CD14-positive monocyte (primary cell): ENCODE data around the gene PALM2AKAP2. TPM values are rescaled to one million over a fixed set of nuclear protein-coding genes. Genes with fewer than 3 reads are reported as not detected.

Experiments used
- DNase-seq, 3 donors: peaks; one replicate each; pipeline ENCODE4 v3.0.0-alpha.2; 2011 to 2022
- H2AFZ ChIP-seq: 2 replicates; pipeline ENCODE4 v1.6.0; 2012; ENCODE audit warnings: mild to moderate bottlenecking, low read depth, low read length, inconsistent platforms; ENCODE audit not compliant: insufficient read depth, poor library complexity, severe bottlenecking
- H3K27ac ChIP-seq, 2 donors: 1 replicate in 1 of 2; 2 replicates in 1 of 2; pipeline ENCODE4 v1.5.1; 2012 to 2013; ENCODE audit warnings: low read length in 2 of 2, control low read depth in 1 of 2, inconsistent platforms in 1 of 2, low read depth in 1 of 2, mild to moderate bottlenecking in 1 of 2
- H3K27me3 ChIP-seq, 2 donors: one replicate each; pipeline versions ENCODE4 v1.6.0 to v1.6.1; 2011 to 2013; ENCODE audit warnings: low read length in 2 of 2; ENCODE audit not compliant: control insufficient read depth in 2 of 2, insufficient read depth in 2 of 2
- H3K36me3 ChIP-seq, 2 donors: replicated peaks in 1 of 2; 1 replicate in 1 of 2; 2 replicates in 1 of 2; pipeline versions ENCODE4 v1.5.1 to v1.6.1; 2012 to 2013; ENCODE audit warnings: low read length in 2 of 2, control low read depth in 1 of 2, inconsistent platforms in 1 of 2, mild to moderate bottlenecking in 1 of 2; ENCODE audit not compliant: insufficient read depth in 2 of 2, control insufficient read depth in 1 of 2
- H3K4me1 ChIP-seq, 2 donors: 1 replicate in 1 of 2; 2 replicates in 1 of 2; pipeline versions ENCODE4 v1.5.1 to v1.6.1; 2012 to 2013; ENCODE audit warnings: low read length in 2 of 2, control low read depth in 1 of 2, inconsistent platforms in 1 of 2, mild to moderate bottlenecking in 1 of 2, moderate library complexity in 1 of 2; ENCODE audit not compliant: insufficient read depth in 2 of 2, control insufficient read depth in 1 of 2
- H3K4me2 ChIP-seq: replicated peaks from 2 replicates; pipeline ENCODE3; 2012; ENCODE audit warnings: low read length, moderate library complexity, mild to moderate bottlenecking; ENCODE audit not compliant: poor library complexity, severe bottlenecking; ENCODE audit errors: extremely low read depth
- H3K4me3 ChIP-seq, 3 experiments: fragments of 200-600 bp in 1 of 3; sonication (generic) in 1 of 3; replicated peaks in 1 of 3; 1 replicate in 2 of 3; 2 replicates in 1 of 3; pipeline ENCODE4 v1.5.1; 2011 to 2013; ENCODE audit warnings: low read length in 3 of 3, mild to moderate bottlenecking in 3 of 3, control low read depth in 2 of 3, low read depth in 2 of 3, inconsistent platforms in 1 of 3, moderate library complexity in 1 of 3
- H3K79me2 ChIP-seq: 2 replicates; pipeline ENCODE4 v1.6.0; 2012; ENCODE audit warnings: mild to moderate bottlenecking, control low read depth, inconsistent platforms, low read length, moderate library complexity; ENCODE audit not compliant: insufficient read depth
- H3K9ac ChIP-seq: 2 replicates; pipeline ENCODE4 v1.6.0; 2017; ENCODE audit warnings: low read length, mild to moderate bottlenecking; ENCODE audit not compliant: insufficient read depth, poor library complexity, severe bottlenecking
- H3K9me3 ChIP-seq, 2 donors: replicated peaks in 1 of 2; 1 replicate in 1 of 2; 2 replicates in 1 of 2; pipeline versions ENCODE4 v1.5.1 to v1.6.1; 2012 to 2013; ENCODE audit warnings: low read length in 2 of 2, control low read depth in 1 of 2; ENCODE audit not compliant: control insufficient read depth in 1 of 2, insufficient read depth in 1 of 2
- H4K20me1 ChIP-seq: 2 replicates; pipeline ENCODE4 v1.6.0; 2012; ENCODE audit warnings: mild to moderate bottlenecking, low read length, control low read depth, moderate library complexity; ENCODE audit not compliant: insufficient read depth
- H3K27ac Mint-ChIP-seq, 7 donors: one replicate each; pipeline ENCODE4 v1.8.0; 2020; ENCODE audit warnings: mild to moderate bottlenecking in 7 of 7, mixed read lengths in 7 of 7, moderate library complexity in 6 of 7, inconsistent platforms in 2 of 7
- H3K27me3 Mint-ChIP-seq, 3 donors: one replicate each; pipeline ENCODE4 v1.8.0; 2021 to 2022; ENCODE audit warnings: low read depth in 3 of 3, mild to moderate bottlenecking in 3 of 3, mixed read lengths in 3 of 3, moderate library complexity in 3 of 3, inconsistent platforms in 1 of 3
- H3K36me3 Mint-ChIP-seq, 2 donors: one replicate each; pipeline ENCODE4 v1.8.0; 2020; ENCODE audit warnings: mixed read lengths in 2 of 2, inconsistent platforms in 1 of 2, mild to moderate bottlenecking in 1 of 2
- H3K4me1 Mint-ChIP-seq: one replicate; pipeline ENCODE4 v1.8.0; 2020; ENCODE audit warnings: mild to moderate bottlenecking, mixed read lengths
- H3K4me3 Mint-ChIP-seq, 2 donors: one replicate each; pipeline ENCODE4 v1.8.0; 2020; ENCODE audit warnings: mild to moderate bottlenecking in 2 of 2, mixed read lengths in 2 of 2, moderate library complexity in 1 of 2
- H3K9me3 Mint-ChIP-seq, 7 donors: one replicate each; pipeline ENCODE4 v1.8.0; 2020 to 2022; ENCODE audit warnings: mixed read lengths in 7 of 7, mild to moderate bottlenecking in 6 of 7, moderate library complexity in 6 of 7, inconsistent platforms in 2 of 7
- WGBS: methylation state at CpG from one replicate; pipeline ENCODE4 v1.1.5; 2013; ENCODE audit warnings: missing lambda C conversion rate; ENCODE audit not compliant: insufficient coverage; 5-methylcytosine and 5-hydroxymethylcytosine counted together
- intact Hi-C, 2 donors: fragments of 100-400 bp; cut with micrococcal nuclease; formaldehyde crosslinking; loops; one replicate each; pipeline versions ENCODE4 v1.15.0 to v1.15.1; 2023
- polyA plus RNA-seq, 3 donors: library from polyadenylated mRNA; depleted of rRNA in 1 of 3; unstranded in 2 of 3; stranded (reverse) in 1 of 3; fragments of 300-500 nt in 2 of 3; fragments of >200 nt in 1 of 3; fragmentation: Illumina TruSeq in 2 of 3; gene quantifications; 1 replicate in 2 of 3; 2 replicates in 1 of 3; pipeline ENCODE4 v1.2.3, GENCODE V29; 2012 to 2021
- TF ChIP-seq, protein P1 (sequence below): fragments of 200-600 bp; IDR thresholded peaks from one replicate; pipeline ENCODE4 v1.8.0; 2022; ENCODE audit warnings: antibody characterized with exemption, mild to moderate bottlenecking

Gene PALM2AKAP2
- polyA plus RNA-seq, 3 donors, result not detected

DNA sequence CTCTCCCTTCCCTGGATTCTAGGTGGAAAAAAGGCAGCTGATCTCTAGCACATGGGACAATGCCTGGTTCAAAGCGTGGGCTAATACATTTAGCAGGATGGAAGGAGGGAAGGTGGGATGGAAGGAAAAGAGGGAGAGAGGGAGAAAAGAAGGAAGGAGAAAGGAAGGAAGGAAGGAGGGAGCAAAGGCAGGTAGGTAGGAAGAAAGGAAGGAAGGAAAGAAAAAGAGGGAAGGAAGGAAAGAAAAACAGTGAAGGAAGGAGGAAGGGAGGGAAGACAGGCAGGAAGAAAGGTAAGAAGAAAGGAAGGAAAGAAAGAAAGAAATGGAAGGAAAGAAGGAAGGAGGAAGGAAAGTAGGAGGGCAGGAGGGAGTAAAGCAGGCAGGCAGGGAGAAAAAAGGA is 12.2 kb upstream of the PALM2AKAP2 start:
- H3K36me3 Mint-ChIP-seq, result no peaks in the 10 kb centered on the region
- peaks cover 0 to 2% (median 0%) of the 10 kb centered on the region in 7 donors for H3K9me3 Mint-ChIP-seq
- DNase-seq, result no peak
- no peak overlapping the region for H2AFZ ChIP-seq
- peaks cover 8 to 35% (median 29%) of the 10 kb centered on the region in 3 donors for H3K27me3 Mint-ChIP-seq
- H3K27ac ChIP-seq, result no peak overlapping the region
- H3K27me3 ChIP-seq, result peaks cover 4 to 8% of the 10 kb centered on the region in 2 donors
- WGBS, result 57% methylated on average over 1 of the region's 1 CpG
- H3K4me1 ChIP-seq, result no peaks in the 10 kb centered on the region
- no peaks in the 10 kb centered on the region for H3K4me1 Mint-ChIP-seq
- intact Hi-C loops, result no loop called here
- no peak overlapping the region for H3K9ac ChIP-seq
- no peak overlapping the region for H3K4me3 Mint-ChIP-seq
- no peak overlapping the region for H3K27ac Mint-ChIP-seq
- no peak overlapping the region for H3K4me2 ChIP-seq
- H3K4me3 ChIP-seq, result no peak overlapping the region
- H3K36me3 ChIP-seq, result no peaks in the 10 kb centered on the region
- H3K9me3 ChIP-seq, result no peaks in the 10 kb centered on the region
- H3K79me2 ChIP-seq, result no peaks in the 10 kb centered on the region
- TF ChIP-seq, protein P1, sequence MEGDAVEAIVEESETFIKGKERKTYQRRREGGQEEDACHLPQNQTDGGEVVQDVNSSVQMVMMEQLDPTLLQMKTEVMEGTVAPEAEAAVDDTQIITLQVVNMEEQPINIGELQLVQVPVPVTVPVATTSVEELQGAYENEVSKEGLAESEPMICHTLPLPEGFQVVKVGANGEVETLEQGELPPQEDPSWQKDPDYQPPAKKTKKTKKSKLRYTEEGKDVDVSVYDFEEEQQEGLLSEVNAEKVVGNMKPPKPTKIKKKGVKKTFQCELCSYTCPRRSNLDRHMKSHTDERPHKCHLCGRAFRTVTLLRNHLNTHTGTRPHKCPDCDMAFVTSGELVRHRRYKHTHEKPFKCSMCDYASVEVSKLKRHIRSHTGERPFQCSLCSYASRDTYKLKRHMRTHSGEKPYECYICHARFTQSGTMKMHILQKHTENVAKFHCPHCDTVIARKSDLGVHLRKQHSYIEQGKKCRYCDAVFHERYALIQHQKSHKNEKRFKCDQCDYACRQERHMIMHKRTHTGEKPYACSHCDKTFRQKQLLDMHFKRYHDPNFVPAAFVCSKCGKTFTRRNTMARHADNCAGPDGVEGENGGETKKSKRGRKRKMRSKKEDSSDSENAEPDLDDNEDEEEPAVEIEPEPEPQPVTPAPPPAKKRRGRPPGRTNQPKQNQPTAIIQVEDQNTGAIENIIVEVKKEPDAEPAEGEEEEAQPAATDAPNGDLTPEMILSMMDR, result no peak
- no peaks in the 10 kb centered on the region for H4K20me1 ChIP-seq

DNA sequence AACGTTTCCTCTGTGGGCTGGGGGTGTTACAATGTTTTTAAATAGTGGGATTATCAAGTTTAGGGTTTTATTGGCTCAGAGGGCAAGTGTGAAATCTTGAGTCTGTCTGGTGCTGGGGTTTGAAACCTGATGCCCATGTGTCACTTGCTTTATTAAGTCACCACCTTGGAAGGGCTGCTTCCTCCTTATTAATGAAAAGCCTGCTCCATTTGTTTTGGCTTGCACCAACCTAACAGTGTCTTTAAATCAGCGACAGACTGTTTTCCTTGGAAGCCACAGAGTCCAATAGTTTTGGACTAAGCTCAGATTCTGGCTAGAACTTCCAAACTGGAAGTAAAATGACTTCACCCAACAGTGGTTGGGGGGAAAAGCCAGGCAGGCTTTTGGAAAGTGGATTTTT is 10.7 kb upstream of the PALM2AKAP2 start:
- Mint-ChIP-seq H3K4me3 (no peak overlapping the region), H3K27ac (no peak overlapping the region), H3K9me3 (peaks cover 0 to 2% (median 0%) of the 10 kb centered on the region in 7 donors), H3K27me3 (peaks cover 14 to 37% (median 26%) of the 10 kb centered on the region in 3 donors), H3K36me3 (no peaks in the 10 kb centered on the region), H3K4me1 (no peaks in the 10 kb centered on the region)
- no peak overlapping the region for H3K4me3 ChIP-seq
- no peaks in the 10 kb centered on the region for H3K36me3 ChIP-seq
- 60% methylated on average over 1 of the region's 2 CpGs for WGBS
- H2AFZ ChIP-seq, result no peak overlapping the region
- H3K27ac ChIP-seq, result no peak overlapping the region
- no peaks in the 10 kb centered on the region for H3K9me3 ChIP-seq
- H3K27me3 ChIP-seq, result peaks cover 4 to 8% of the 10 kb centered on the region in 2 donors
- no peaks in the 10 kb centered on the region for H3K4me1 ChIP-seq
- no peaks in the 10 kb centered on the region for H3K79me2 ChIP-seq
- TF ChIP-seq, protein P1, result no peak
- H3K9ac ChIP-seq, result no peak overlapping the region
- no peaks in the 10 kb centered on the region for H4K20me1 ChIP-seq
- no peak overlapping the region for H3K4me2 ChIP-seq
- intact Hi-C loops, result no loop called here
- no peak for DNase-seq
